K562 (cell line): ENCODE results near the gene AFF3. TPM values are rescaled to one million over a fixed set of nuclear protein-coding genes. Genes with fewer than 3 reads are reported as not detected.
A peak's percentile ranks its signal among the peaks of the same experiment; 100 is the strongest.

Experiments used
- CGGBP1 ChIP-seq: fragments of 250-450 bp; sonication (Bioruptor Pico); IDR thresholded peaks from 2 replicates; pipeline ENCODE4 v1.9.0; 2021; ENCODE audit warnings: mild to moderate bottlenecking
- FOXJ2 ChIP-seq: fragments of 200-800 bp; sonication (Bioruptor generic); IDR thresholded peaks from 2 replicates; pipeline ENCODE4 v1.6.1; 2016; ENCODE audit warnings: missing genetic modification characterization, missing compliant biosample characterization
- GATA2 ChIP-seq: sonication (generic); formaldehyde crosslinking; IDR thresholded peaks from 2 replicates; pipeline ENCODE4 v1.4.0; 2020; ENCODE audit warnings: mild to moderate bottlenecking, missing genetic modification reagents
- HCFC1 ChIP-seq: IDR thresholded peaks from 2 replicates; pipeline ENCODE4 v1.6.1; 2012; ENCODE audit warnings: low read depth, low read length, improper control_type of control experiment
- IRF9 ChIP-seq: fragments of 450-650 bp; IDR thresholded peaks from 2 replicates; pipeline ENCODE4 v1.6.1; 2016; ENCODE audit warnings: missing biosample characterization, missing genetic modification characterization
- MBD2 ChIP-seq: sonication (generic); IDR thresholded peaks from 2 replicates; pipeline ENCODE4 v1.6.1; 2016; ENCODE audit warnings: low read depth, borderline replicate concordance
- MEIS2 ChIP-seq: fragments of 450-650 bp; IDR thresholded peaks from 2 replicates; pipeline ENCODE4 v1.6.1; 2014; ENCODE audit warnings: mild to moderate bottlenecking; ENCODE audit not compliant: partially characterized antibody
- MTA2 ChIP-seq: fragments of 450-650 bp; IDR thresholded peaks from 2 replicates; pipeline ENCODE4 v1.6.1; 2016; ENCODE audit warnings: low read depth
- PTBP1 ChIP-seq: fragments of 200-400 bp; formaldehyde crosslinking; IDR thresholded peaks from 2 replicates; pipeline ENCODE4 v1.6.1; 2017; ENCODE audit warnings: low read depth, low read length
- PTTG1 ChIP-seq: fragments of 450-650 bp; IDR thresholded peaks from 2 replicates; pipeline ENCODE4 v1.6.1; 2016; ENCODE audit warnings: low read depth, mild to moderate bottlenecking, missing genetic modification characterization, missing compliant biosample characterization
- RBM15 ChIP-seq: fragments of 200-400 bp; formaldehyde crosslinking; IDR thresholded peaks from 2 replicates; pipeline ENCODE4 v1.6.1; 2018; ENCODE audit warnings: mild to moderate bottlenecking, low read length, moderate library complexity; ENCODE audit not compliant: insufficient read depth
- RFX7 ChIP-seq: fragments of 250-450 bp; sonication (Bioruptor Pico); IDR thresholded peaks from 2 replicates; pipeline ENCODE4 v1.5.1; 2021; ENCODE audit warnings: mild to moderate bottlenecking
- SRF ChIP-seq, 2 experiments: fragments of 250-450, 450-650 bp in 1 of 2; sonication (Bioruptor Pico) in 1 of 2; sonication (generic) in 1 of 2; formaldehyde crosslinking; IDR thresholded peaks; 2 replicates each; pipeline versions ENCODE4 v1.5.0 to v1.5.1; 2020 to 2022; ENCODE audit warnings: mild to moderate bottlenecking in 1 of 2, missing genetic modification reagents in 1 of 2
- TGIF2 ChIP-seq: sonication (generic); formaldehyde crosslinking; IDR thresholded peaks from 2 replicates; pipeline ENCODE4 v1.8.1; 2022; ENCODE audit warnings: mild to moderate bottlenecking, missing genetic modification reagents, moderate library complexity
- ZBTB5 ChIP-seq: fragments of 450-650 bp; IDR thresholded peaks from 2 replicates; pipeline ENCODE4 v1.6.1; 2017; ENCODE audit warnings: antibody characterized with exemption
- ZKSCAN3 ChIP-seq: fragments of 250-450 bp; sonication (Bioruptor Pico); IDR thresholded peaks from 2 replicates; pipeline ENCODE4 v1.4.0; 2020
- ZNF407 ChIP-seq: fragments of 450-650 bp; IDR thresholded peaks from 2 replicates; pipeline ENCODE4 v1.6.1; 2016; ENCODE audit warnings: low read depth
- ZNF75A ChIP-seq: fragments of 450-650 bp; formaldehyde crosslinking; IDR thresholded peaks from 2 replicates; pipeline ENCODE4 v1.4.0; 2020; ENCODE audit warnings: mild to moderate bottlenecking
- polyA plus RNA-seq, 8 experiments: library from polyadenylated mRNA; depleted of rRNA in 4 of 8; stranded (reverse) in 5 of 8; unstranded in 3 of 8; fragments of >200 nt; fragmentation: Nextera tagmentation in 2 of 8; fragmentation: Illumina TruSeq in 1 of 8; extraction: Ambion mirVana in 2 of 8; extraction: Trizol in 1 of 8; gene quantifications; 2 replicates each; pipeline versions ENCODE4 v1.2.1 to v1.2.3, GENCODE V29; 2011 to 2014; ENCODE audit warnings: inconsistent platforms in 1 of 8, missing spikeins in 1 of 8
- total RNA-seq, 7 experiments: library from RNA; depleted of rRNA in 6 of 7; stranded (reverse); fragments of >200 nt in 6 of 7; fragmentation: Illumina TruSeq in 2 of 7; extraction: Trizol in 2 of 7; gene quantifications; 2 replicates each; pipeline versions ENCODE4 v1.2.1 to v1.2.3, GENCODE V29; 2011 to 2021; ENCODE audit warnings: low replicate concordance in 1 of 7

Gene AFF3
- total and polyA plus RNA-seq, 9 of the 15 experiments (the other 6 are each of a cell fraction or from before 2014, with no cell fraction given): 0.02 to 0.11 TPM; not detected in 7

- TF ChIP-seq ZNF75A (CRISPR knock-in tag) (no peak), MBD2 (no peak), RBM15 (no peak), RFX7 (no peak), PTBP1 (no peak), GATA2 (no peak), MTA2 (0 out of 2 replicates have a peak, but pooled peaks have one; percentile 18), CGGBP1 (no peak), FOXJ2 (tag) (peak; percentile 88), HCFC1 (peak; percentile 60; the same call in 1 of the 2 replicates), SRF (CRISPR knock-in tag; IDR thresholded peaks at IDR 0.05) (no peak), TGIF2 (CRISPR knock-in tag) (no peak), PTTG1 (tag) (no peak), MEIS2 (peak; percentile 15), ZKSCAN3 (CRISPR knock-in tag) (no peak), ZNF407 (no peak), ZBTB5 (no peak), IRF9 (tag) (no peak)
These were observed 35.8 kb upstream of the AFF3 start (continued) for GRCh38 chr2:100178085-100178788.
